ENCODE measurements around the gene AKT3.

DNA sequence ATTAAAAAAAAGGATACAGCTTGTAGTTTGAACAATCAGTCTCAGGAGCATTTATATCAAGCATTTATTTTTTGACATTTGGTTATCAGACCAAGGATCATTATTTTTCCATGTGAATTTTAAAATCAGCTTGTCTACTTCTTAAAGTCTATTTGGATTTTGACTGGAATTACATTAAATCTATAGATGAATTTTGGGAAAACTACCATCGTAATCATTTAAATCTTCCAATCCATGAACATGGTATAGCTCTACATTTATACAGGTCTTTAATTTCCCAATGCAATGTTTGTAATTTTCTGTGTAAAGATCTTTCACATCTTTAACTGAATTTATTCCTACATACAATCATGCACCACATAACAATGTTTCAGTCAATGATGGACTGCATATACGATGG lies 203.2 kb downstream of the AKT3 start:
- TF ChIP-seq EP300 (IDR thresholded peaks at IDR 0.05; ENCODE audit: borderline replicate concordance) (no peak), CEBPB (IDR thresholded peaks at IDR 0.05) (no peak), TCF12 (IDR thresholded peaks at IDR 0.05; ENCODE audit: low read depth) (no peak), EGR1 (IDR thresholded peaks at IDR 0.05) (no peak), REST (IDR thresholded peaks at IDR 0.05; ENCODE audit: low read depth) (no peak), ZBTB7A (IDR thresholded peaks at IDR 0.05; ENCODE audit: low read depth) (no peak), NFIC (IDR thresholded peaks at IDR 0.05) (no peak)
- TF ChIP-seq, protein P1, sequence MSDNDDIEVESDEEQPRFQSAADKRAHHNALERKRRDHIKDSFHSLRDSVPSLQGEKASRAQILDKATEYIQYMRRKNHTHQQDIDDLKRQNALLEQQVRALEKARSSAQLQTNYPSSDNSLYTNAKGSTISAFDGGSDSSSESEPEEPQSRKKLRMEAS (IDR thresholded peaks at IDR 0.05), result no peak
